ENCODE measurements around the gene RNF115. TPM values are rescaled to one million over a fixed set of nuclear protein-coding genes. Genes with fewer than 3 reads are reported as not detected.
A peak's percentile ranks its signal among the peaks of the same experiment; 100 is the strongest.

Gene RNF115
- total and polyA plus RNA-seq, 2 of the 13 experiments (the other 11 are each of a cell fraction or from before 2014, with no cell fraction given), result 6.0 to 10.1 TPM

DNA sequence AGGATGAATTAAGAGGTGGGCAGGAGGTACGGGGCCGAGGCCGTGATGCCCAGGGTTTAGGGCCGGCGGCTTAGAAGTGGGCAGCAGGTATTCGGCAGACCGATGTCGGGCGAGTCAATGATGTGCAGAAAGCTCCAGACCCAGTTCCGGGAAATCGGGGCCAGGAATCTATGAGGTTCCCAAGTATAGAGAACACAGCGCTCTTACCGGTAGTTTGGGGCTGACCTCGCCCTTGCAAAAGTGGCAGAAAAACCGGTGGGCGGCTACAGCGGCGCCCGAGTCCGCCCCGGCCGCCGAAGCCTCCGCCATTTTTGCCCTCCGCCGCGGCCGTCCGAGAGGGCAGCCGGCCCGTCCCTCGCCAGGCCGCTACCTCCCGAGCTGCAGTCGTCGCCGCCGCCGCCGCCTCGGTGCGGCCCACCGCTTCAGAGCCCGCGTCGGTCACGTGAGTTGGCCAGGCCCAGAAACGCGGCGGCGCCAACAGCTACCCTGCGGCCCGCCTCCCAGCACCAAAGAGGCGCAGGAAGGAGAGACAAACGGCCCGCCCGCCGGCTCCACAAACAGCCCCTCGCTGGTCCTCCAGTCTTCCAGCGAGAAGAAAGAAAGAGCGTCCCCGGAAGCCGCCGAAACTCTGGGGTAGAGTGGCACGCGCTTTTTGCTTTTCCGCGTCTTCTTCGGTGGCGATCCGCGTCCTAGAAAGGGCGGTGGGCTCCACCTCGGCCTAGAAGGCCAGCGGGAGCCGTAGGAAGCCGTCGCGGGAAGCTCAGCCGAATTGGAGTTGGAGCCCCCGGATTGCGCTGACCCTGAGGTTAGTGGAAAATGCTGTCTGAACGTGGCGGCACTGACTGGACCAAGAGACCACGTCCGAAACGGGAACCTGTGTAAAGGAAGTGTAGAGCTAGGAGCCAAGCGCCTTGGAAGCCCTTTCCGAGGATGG is at the start of gene RNF115, which contains the start of gene POLR3C (continued):
- 0 out of 2 replicates have a peak, but pooled peaks have one; percentile 57 for TF ChIP-seq CENPT (CRISPR knock-in tag; IDR thresholded peaks at IDR 0.05; ENCODE audit: low read depth)
- 0 out of 2 replicates have a peak, but pooled peaks have one; percentile 71 for TF ChIP-seq ZNF343 (CRISPR knock-in tag; IDR thresholded peaks at IDR 0.05)
- TF ChIP-seq GLI4 (CRISPR knock-in tag; IDR thresholded peaks at IDR 0.05; ENCODE audit: borderline replicate concordance), result peak; percentile 45; the same call in 1 of the 2 replicates
- no peak; the same call in none of the 2 replicates for TF ChIP-seq ZNF563 (CRISPR knock-in tag; IDR thresholded peaks at IDR 0.05)
- no peak for TF ChIP-seq ZNF282 (IDR thresholded peaks at IDR 0.05; ENCODE audit: partially characterized antibody)
- no peak for TF ChIP-seq NFKBIZ (CRISPR knock-in tag; IDR thresholded peaks at IDR 0.05)
- no peak; the same call in 1 of the 2 replicates for TF ChIP-seq ZNF788 (CRISPR knock-in tag; IDR thresholded peaks at IDR 0.05; ENCODE audit: borderline replicate concordance)
- peak; percentile 48; the same call in 1 of the 2 replicates for TF ChIP-seq RXRA (CRISPR knock-in tag; IDR thresholded peaks at IDR 0.05)
- TF ChIP-seq TMF1 (CRISPR knock-in tag; IDR thresholded peaks at IDR 0.05; ENCODE audit: low read depth), result peak; percentile 38; the same call in 1 of the 2 replicates
- TF ChIP-seq EEA1 (CRISPR knock-in tag; IDR thresholded peaks at IDR 0.05; ENCODE audit: borderline replicate concordance), result peak; percentile 81; the same call in 1 of the 2 replicates
- TF ChIP-seq ZSCAN29 (CRISPR knock-in tag; conservative IDR thresholded peaks at IDR 0.05), result peak; percentile 59; the same call in 1 of the 2 replicates
- TF ChIP-seq IRX3 (CRISPR knock-in tag; IDR thresholded peaks at IDR 0.05; ENCODE audit: borderline replicate concordance, low read depth), result no peak
- no peak for TF ChIP-seq MEF2D (CRISPR knock-in tag; IDR thresholded peaks at IDR 0.05)
- TF ChIP-seq ZBTB43 (CRISPR knock-in tag; conservative IDR thresholded peaks at IDR 0.05), result peak; percentile 61; the same call in 1 of the 2 replicates
- peak; percentile 99 for TF ChIP-seq ZFX (CRISPR knock-in tag; IDR thresholded peaks at IDR 0.05; ENCODE audit: low read depth)
- no peak for TF ChIP-seq SRSF1 (optimal IDR thresholded peaks at IDR 0.05; ENCODE audit: low read depth, low read length)
- TF ChIP-seq ARHGAP35 (CRISPR knock-in tag; IDR thresholded peaks at IDR 0.05; ENCODE audit: borderline replicate concordance), result no peak
- TF ChIP-seq ZNF546 (CRISPR knock-in tag; conservative IDR thresholded peaks at IDR 0.05), result no peak
- peak; percentile 27; the same call in 1 of the 2 replicates for TF ChIP-seq ZNF749 (CRISPR knock-in tag; IDR thresholded peaks at IDR 0.05; ENCODE audit: borderline replicate concordance)
- TF ChIP-seq GFI1 (CRISPR knock-in tag; IDR thresholded peaks at IDR 0.05; ENCODE audit: borderline replicate concordance), result peak; percentile 67; the same call in 1 of the 2 replicates
- TF ChIP-seq, protein P1, sequence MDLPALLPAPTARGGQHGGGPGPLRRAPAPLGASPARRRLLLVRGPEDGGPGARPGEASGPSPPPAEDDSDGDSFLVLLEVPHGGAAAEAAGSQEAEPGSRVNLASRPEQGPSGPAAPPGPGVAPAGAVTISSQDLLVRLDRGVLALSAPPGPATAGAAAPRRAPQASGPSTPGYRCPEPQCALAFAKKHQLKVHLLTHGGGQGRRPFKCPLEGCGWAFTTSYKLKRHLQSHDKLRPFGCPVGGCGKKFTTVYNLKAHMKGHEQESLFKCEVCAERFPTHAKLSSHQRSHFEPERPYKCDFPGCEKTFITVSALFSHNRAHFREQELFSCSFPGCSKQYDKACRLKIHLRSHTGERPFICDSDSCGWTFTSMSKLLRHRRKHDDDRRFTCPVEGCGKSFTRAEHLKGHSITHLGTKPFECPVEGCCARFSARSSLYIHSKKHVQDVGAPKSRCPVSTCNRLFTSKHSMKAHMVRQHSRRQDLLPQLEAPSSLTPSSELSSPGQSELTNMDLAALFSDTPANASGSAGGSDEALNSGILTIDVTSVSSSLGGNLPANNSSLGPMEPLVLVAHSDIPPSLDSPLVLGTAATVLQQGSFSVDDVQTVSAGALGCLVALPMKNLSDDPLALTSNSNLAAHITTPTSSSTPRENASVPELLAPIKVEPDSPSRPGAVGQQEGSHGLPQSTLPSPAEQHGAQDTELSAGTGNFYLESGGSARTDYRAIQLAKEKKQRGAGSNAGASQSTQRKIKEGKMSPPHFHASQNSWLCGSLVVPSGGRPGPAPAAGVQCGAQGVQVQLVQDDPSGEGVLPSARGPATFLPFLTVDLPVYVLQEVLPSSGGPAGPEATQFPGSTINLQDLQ (CRISPR knock-in tag; IDR thresholded peaks at IDR 0.05), result no peak
- no peak for TF ChIP-seq ZNF10 (CRISPR knock-in tag; IDR thresholded peaks at IDR 0.05; ENCODE audit: borderline replicate concordance, low read depth)
- TF ChIP-seq ZNF232 (CRISPR knock-in tag; IDR thresholded peaks at IDR 0.05; ENCODE audit: borderline replicate concordance), result 0 out of 2 replicates have a peak, but pooled peaks have one; percentile 59
- TF ChIP-seq KLF9 (CRISPR knock-in tag; IDR thresholded peaks at IDR 0.05; ENCODE audit: low read depth), result 0 out of 2 replicates have a peak, but pooled peaks have one; percentile 35
- TF ChIP-seq ZSCAN21 (CRISPR knock-in tag; IDR thresholded peaks at IDR 0.05; ENCODE audit: borderline replicate concordance), result peak; percentile 90
- TF ChIP-seq SOX5 (CRISPR knock-in tag; IDR thresholded peaks at IDR 0.05; ENCODE audit: borderline replicate concordance), result 0 out of 2 replicates have a peak, but pooled peaks have one; percentile 37

Measured in HepG2 (cell line).